ENCODE measurements around the gene AQP3.
"Not testable (repeated sequence)": the region's sequence is repeated elsewhere in the genome, so short reads cannot be mapped to it uniquely, and the experiment has no call there.

- not testable (repeated sequence) for TF ChIP-seq CTCF, POLR2A (IDR thresholded peaks at IDR 0.05)
Observed at GRCh38 chr9:33485312-33485711, 37.9 kb upstream of the AQP3 start.
